Activated naive CD8-positive, alpha-beta T cell treated with anti-CD3 and anti-CD28 coated beads, Interleukin-2, amount 10 ng/mL, durations not matched to agents 7 days and 5 days (primary cell): ENCODE results near the gene COLEC12. TPM values are rescaled to one million over a fixed set of nuclear protein-coding genes. Genes with fewer than 3 reads are reported as not detected.

Source experiments
- ATAC-seq: fragments of 150-1000 bp; cut with Tn5 transposase; one replicate; pipeline ENCODE4 v1.10.0; 2021; ENCODE audit warnings: low read depth, moderate library complexity
- POLR2A ChIA-PET: fragments of 350-600 bp; sonication (Branson Sonifier 250); formaldehyde crosslinking; loops from one replicate; lab custom pipeline; 2021; ENCODE audit warnings: antibody characterized with exemption; lab: Charles Lee
- DNase-seq: peaks from one replicate; pipeline ENCODE4 v3.0.0; 2021
- H3K27ac Mint-ChIP-seq: one replicate; pipeline ENCODE4 v1.8.0; 2022; ENCODE audit warnings: mild to moderate bottlenecking, mixed read lengths
- H3K27me3 Mint-ChIP-seq: one replicate; pipeline ENCODE4 v1.8.0; 2022; ENCODE audit warnings: mild to moderate bottlenecking, moderate library complexity, mixed read lengths
- H3K36me3 Mint-ChIP-seq: one replicate; pipeline ENCODE4 v1.8.0; 2021; ENCODE audit warnings: mild to moderate bottlenecking, mixed read lengths
- H3K4me1 Mint-ChIP-seq: one replicate; pipeline ENCODE4 v1.8.0; 2021; ENCODE audit warnings: mixed read lengths
- H3K4me3 Mint-ChIP-seq: one replicate; pipeline ENCODE4 v1.8.0; 2022; ENCODE audit warnings: mild to moderate bottlenecking, moderate library complexity, mixed read lengths
- H3K9me3 Mint-ChIP-seq: one replicate; pipeline ENCODE4 v1.8.0; 2021; ENCODE audit warnings: mixed read lengths
- total RNA-seq, 2 experiments: library from RNA; stranded (reverse); gene quantifications; one replicate each; pipeline ENCODE4 v1.2.3, GENCODE V29; 2021

The COLEC12 gene
- total RNA-seq, 2 experiments from 2014 or later, result 0.06 to 0.11 TPM

DNA sequence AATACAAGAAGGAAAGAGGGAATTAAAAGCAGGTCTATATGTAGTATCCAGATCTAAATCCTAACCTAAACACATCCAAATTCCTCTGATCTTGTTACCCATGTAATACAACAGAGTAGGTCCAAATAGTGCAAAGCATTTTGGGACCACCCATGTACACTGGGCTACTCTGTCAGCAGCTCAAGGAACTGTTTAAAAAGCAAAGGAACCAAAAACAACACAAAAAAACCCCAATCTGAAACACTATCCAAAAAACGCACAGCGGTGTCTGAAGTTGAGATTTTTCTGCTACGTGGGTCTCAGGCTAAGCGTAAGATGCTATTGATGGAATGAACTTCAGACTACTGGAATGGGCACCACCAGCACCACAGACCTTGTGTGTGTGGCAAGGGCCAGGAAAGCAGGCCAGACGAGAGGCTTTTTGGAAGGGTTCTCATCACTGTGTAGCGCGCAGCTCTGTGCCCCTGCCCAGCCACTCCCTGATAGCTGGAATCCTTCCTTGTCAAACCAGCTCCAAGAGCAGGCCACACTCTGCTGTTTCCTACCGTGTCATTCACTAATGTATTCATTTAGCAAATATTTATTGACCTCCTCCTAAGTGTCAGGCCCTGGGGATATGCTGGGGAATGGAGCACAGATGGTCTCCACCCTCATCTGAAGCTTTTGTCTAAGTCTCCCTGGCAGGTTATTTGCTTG, 101.4 kb downstream of the COLEC12 start:
- H3K36me3 Mint-ChIP-seq, result no peaks in the 10 kb centered on the region
- no peak for ATAC-seq
- no peaks in the 10 kb centered on the region for H3K4me1 Mint-ChIP-seq
- no peak for DNase-seq
- no peak overlapping the region for H3K4me3 Mint-ChIP-seq
- POLR2A ChIA-PET, result no interaction called here
- H3K9me3 Mint-ChIP-seq, result no peaks in the 10 kb centered on the region
- H3K27me3 Mint-ChIP-seq, result peaks cover 7% of the 10 kb centered on the region
- H3K27ac Mint-ChIP-seq, result no peak overlapping the region

DNA sequence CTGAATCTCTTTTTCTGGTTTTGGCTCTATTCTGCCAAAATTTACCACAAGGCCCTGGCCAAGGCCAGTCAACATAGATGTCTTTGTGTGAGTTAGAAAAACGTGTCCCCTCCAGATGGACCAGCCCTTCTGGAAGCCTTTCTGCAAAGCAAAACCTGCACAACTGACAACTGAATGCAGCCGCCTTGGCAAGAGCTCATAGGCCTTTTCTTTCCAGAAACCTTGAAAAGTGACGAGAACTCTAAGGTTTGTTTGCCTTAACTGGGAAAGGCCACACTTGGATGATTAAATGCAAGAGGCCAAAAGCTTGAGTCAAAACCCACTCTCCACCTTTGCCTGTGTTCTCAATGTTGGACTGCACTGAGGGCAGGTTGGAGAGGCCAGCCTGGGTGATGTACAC, 103.9 kb downstream of the COLEC12 start:
- Mint-ChIP-seq H3K9me3 (no peaks in the 10 kb centered on the region), H3K36me3 (no peaks in the 10 kb centered on the region), H3K4me3 (no peak overlapping the region), H3K27me3 (peaks cover 17% of the 10 kb centered on the region), H3K4me1 (no peaks in the 10 kb centered on the region), H3K27ac (no peak overlapping the region)
- POLR2A ChIA-PET, result no interaction called here
- ATAC-seq, result no peak
- no peak for DNase-seq

DNA sequence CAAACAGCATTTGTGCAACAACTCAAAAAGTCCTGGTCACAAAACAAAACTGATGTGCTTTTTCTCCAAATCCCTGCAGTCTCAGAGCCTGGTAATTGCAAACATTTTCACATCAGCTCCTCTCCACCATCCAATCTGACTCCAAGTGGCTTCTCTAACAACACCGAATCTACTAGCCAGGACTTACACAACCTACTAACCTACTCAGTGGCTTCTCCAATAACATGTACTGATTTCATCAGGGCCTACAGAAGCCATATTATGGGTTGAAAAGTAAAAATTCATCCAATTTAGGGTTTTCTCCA, 104.3 kb downstream of the COLEC12 start:
- H3K27me3 Mint-ChIP-seq, result peaks cover 19% of the 10 kb centered on the region
- ATAC-seq, result no peak
- POLR2A ChIA-PET, result no interaction called here

DNA sequence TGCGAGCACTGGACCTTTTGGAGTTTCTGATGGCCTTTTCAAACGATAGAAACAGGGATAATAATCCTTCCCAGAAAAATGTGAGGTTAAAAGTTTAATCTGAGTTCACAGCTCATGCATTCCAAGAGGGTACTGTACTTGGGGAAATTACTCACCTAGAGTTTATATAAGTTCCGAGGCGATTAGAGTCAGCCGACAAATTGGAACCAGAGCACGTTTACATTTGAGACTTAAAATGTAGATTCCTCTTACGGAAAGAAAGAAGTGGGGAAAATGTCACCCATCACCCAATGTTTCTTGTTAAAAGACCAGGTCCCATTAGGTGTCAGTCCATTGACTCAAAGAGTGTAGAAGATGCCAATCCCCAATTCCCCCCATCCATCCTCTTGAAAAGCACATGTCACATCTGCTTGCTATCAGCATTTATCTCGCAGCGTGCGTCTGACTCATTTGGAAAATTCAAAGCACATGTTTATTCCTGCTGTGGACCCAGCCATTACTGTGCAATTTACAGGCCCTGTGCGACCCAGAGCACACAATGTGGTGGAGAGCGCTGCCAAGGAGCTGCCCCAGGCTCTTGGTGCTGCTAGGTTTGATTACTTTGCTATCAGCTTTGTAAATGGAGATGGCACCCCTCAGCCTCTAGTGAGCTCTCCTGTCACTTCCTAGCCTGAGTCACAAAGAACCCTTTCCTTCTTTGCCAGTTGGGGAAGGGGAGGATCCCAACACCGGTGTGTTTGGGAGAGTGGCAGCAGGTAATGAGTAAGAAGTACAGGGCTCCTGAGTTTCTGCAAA, 104.8 kb downstream of the COLEC12 start:
- H3K9me3 Mint-ChIP-seq, result no peaks in the 10 kb centered on the region
- POLR2A ChIA-PET, result no interaction called here
- no peaks in the 10 kb centered on the region for H3K36me3 Mint-ChIP-seq
- no peak for ATAC-seq
- H3K4me3 Mint-ChIP-seq, result no peak overlapping the region
- peaks cover 23% of the 10 kb centered on the region for H3K27me3 Mint-ChIP-seq
- no peak overlapping the region for H3K27ac Mint-ChIP-seq
- DNase-seq, result no peak
- H3K4me1 Mint-ChIP-seq, result no peaks in the 10 kb centered on the region

More for the DNA sequence above, 104.3 kb downstream of the COLEC12 start:
- no peaks in the 10 kb centered on the region for H3K4me1 Mint-ChIP-seq
- no peak for DNase-seq
- H3K9me3 Mint-ChIP-seq, result no peaks in the 10 kb centered on the region
- no peak overlapping the region for H3K27ac Mint-ChIP-seq
- no peaks in the 10 kb centered on the region for H3K36me3 Mint-ChIP-seq
- no peak overlapping the region for H3K4me3 Mint-ChIP-seq

DNA sequence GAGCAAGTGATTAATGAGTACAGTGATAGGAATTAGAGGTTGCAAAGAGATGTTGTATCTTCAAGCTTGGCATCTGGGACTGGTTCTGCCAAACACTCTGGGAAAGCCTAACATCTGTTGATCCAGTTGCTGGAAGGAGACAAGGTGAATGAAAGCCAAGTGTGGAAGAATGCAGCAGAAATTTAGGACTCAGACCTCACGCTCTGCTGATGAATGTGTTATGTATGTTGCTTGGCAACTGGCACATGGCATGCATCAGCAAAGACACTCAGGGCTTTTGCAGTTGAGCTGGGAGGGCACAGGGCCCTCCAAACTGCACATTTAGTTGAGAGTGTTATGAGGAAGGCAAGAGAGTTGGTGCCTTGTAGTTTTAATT, 105.5 kb downstream of the COLEC12 start:
- ATAC-seq (no peak), DNase-seq (no peak)
- no peaks in the 10 kb centered on the region for H3K4me1 Mint-ChIP-seq
- peaks cover 28% of the 10 kb centered on the region for H3K27me3 Mint-ChIP-seq
- no peaks in the 10 kb centered on the region for H3K36me3 Mint-ChIP-seq
- H3K27ac Mint-ChIP-seq, result no peak overlapping the region
- POLR2A ChIA-PET, result no interaction called here
- no peak overlapping the region for H3K4me3 Mint-ChIP-seq
- no peaks in the 10 kb centered on the region for H3K9me3 Mint-ChIP-seq

DNA sequence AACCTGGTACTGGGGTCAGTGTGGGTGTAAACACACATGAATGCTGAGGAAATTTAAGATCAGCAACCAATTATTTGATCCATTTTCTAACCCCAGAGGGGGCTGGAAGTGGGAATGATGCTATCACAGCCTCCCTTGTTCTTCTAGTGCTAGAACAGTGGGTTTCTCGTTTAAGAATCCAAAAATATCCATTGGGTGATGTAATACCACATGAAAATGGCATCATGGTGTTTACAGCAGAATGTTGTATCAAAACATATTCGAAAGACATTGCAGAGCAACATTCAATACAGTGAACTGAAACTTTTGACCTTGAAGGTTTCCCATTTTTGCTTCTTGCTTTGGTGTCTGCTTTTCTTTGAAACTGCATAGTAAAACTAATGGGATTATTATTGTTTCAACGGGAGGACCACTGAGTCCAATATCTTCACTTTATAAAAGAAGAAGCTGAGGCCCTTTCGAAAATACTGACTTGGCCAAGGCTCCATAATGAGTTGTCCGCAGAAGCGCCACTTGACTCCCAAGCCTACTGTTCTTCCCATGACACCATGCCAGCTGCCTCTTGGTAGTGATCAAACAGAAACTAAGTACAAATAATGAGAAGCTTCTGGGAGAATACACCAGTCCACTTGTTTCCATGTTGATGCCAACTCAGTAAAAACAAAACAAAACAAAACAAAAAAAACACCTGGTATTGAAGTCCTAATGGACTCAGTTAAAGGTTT, 106.1 kb downstream of the COLEC12 start:
- Mint-ChIP-seq H3K4me3 (no peak overlapping the region), H3K4me1 (peaks cover 3% of the 10 kb centered on the region), H3K36me3 (no peaks in the 10 kb centered on the region), H3K9me3 (no peaks in the 10 kb centered on the region), H3K27ac (no peak overlapping the region), H3K27me3 (peaks cover 30% of the 10 kb centered on the region)
- DNase-seq (no peak), ATAC-seq (no peak)
- POLR2A ChIA-PET, result no interaction called here

DNA sequence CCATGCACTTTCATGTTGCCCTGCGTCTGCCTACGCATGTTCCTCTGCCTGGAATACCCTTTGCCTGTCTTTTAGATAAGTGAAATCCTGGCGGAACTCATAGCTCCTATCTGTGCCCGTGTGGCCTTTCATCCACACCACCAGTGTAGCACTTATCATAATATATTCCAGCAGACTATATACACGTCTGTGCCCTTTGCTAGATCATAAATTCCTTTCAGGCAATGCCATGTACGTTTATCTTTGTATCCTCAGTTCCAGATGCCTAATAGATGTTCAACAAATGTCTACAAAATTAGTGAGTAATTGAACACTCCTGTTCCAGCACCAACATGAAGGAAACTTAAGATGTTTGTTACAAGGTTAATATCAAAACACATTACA, 106.9 kb downstream of the COLEC12 start:
- Mint-ChIP-seq H3K27me3 (peaks cover 30% of the 10 kb centered on the region), H3K4me3 (no peak overlapping the region), H3K27ac (no peak overlapping the region), H3K9me3 (no peaks in the 10 kb centered on the region), H3K36me3 (no peaks in the 10 kb centered on the region), H3K4me1 (peaks cover 3% of the 10 kb centered on the region)
- POLR2A ChIA-PET, result no interaction called here
- DNase-seq (no peak), ATAC-seq (no peak)

DNA sequence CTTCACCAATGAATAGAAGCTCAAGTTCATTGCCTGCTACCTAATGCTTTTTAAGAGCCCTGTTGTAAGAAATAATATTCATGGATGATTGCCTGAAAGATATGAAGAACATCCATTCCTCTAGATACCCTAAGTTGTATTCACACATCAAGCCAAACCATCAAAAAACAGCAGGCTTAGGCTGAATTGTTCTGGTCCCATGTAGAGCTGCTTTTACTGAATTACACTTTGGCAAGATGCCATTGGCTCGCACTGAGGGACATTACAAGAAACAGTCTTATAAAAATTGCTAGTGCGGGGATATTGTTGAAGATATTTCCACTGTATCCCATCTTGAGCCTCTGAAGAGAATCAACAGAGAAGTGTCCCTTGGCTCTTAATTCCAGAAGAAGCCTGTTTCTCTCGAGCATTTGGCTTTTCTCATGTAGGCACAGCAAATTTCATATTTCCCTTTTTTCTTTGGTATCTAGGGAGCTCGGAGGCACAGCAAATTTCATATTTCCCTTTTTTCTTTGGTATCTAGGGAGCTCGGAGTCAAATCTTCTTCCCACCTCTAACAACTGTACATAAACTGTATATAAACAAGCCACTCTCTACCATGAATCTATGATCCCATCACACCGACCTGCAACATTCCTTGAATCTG, 107.5 kb downstream of the COLEC12 start:
- no peak overlapping the region for H3K4me3 Mint-ChIP-seq
- DNase-seq (no peak), ATAC-seq (no peak)
- H3K27me3 Mint-ChIP-seq, result peaks cover 26% of the 10 kb centered on the region
- H3K36me3 Mint-ChIP-seq, result no peaks in the 10 kb centered on the region
- H3K9me3 Mint-ChIP-seq, result no peaks in the 10 kb centered on the region
- H3K4me1 Mint-ChIP-seq, result peaks cover 3% of the 10 kb centered on the region
- POLR2A ChIA-PET, result no interaction called here
- H3K27ac Mint-ChIP-seq, result no peak overlapping the region

DNA sequence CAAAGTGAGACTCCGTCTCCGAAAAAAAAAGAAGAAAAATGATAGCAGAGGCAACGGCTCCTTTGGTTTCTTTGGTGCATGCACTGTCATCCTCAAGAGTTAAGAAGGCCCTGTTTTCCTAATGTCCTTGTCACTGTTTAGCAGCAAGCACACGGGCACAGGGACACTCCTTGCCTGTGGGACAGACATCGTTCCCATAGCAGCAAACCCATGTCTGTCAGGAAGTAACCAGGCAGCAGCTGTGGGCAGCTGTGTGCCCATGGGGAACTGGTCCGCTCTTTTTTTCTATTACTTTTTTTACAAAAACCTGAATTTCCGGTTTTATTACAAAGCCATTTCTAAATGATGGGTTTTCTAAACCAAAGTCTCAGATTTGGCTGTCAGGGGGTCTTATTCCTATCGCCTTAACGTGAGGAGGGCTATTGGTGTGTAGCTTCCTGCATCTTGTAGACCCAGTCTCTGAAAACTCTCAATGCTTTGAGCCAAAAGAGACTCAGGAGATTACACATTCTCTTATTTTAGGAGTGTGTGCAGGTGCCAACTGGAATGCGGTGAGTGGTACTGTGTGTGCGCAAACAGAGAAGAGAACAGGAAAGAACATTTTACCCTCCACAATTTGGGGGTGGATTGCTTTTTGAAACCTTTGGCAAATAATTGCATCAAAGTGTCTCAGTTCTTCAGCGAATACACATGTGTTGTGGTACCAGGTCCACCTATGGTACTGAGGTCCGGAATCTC, 109.6 kb downstream of the COLEC12 start:
- ATAC-seq (no peak), DNase-seq (no peak)
- H3K27ac Mint-ChIP-seq, result no peak overlapping the region
- no peak overlapping the region for H3K4me3 Mint-ChIP-seq
- H3K27me3 Mint-ChIP-seq, result peaks cover 32% of the 10 kb centered on the region
- no peaks in the 10 kb centered on the region for H3K9me3 Mint-ChIP-seq
- peaks cover 3% of the 10 kb centered on the region for H3K4me1 Mint-ChIP-seq
- POLR2A ChIA-PET, result no interaction called here
- H3K36me3 Mint-ChIP-seq, result no peaks in the 10 kb centered on the region

DNA sequence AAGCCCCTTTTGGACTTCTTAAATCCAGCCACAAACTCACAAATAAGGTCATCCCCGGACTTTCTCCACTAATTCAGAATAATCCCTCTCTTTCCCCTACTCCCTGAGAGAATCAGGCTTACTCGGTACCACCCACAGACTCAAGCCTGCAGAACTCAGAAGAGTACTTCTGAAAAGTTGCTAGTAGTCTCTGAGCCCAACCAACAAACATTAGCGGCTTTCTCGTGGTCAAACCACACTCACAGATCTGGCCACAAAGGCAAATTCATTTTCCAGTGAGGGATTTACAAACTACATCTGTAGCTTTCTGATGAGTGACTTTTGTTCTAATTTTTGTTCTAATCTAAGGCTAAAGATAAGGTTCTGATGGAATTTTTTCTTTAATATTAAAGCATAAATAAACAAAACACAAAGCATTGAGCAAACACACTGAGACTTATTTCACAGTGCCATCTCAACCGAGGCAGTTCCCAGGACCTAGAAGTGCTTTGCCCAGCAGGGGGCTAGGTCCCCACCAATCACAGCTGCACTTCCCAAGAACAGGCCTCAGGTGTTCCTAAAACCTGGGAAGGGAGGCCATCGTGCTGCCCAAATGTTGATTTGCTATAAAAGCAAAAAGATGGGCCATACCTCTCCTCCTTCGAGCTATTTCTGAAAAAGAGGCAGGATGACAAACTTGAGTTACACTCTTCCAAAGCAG, 110.7 kb downstream of the COLEC12 start:
- Mint-ChIP-seq H3K4me3 (no peak overlapping the region), H3K27ac (no peak overlapping the region), H3K4me1 (peaks cover 3% of the 10 kb centered on the region), H3K36me3 (no peaks in the 10 kb centered on the region), H3K9me3 (no peaks in the 10 kb centered on the region), H3K27me3 (peaks cover 32% of the 10 kb centered on the region)
- POLR2A ChIA-PET, result no interaction called here
- DNase-seq, result no peak
- no peak for ATAC-seq

DNA sequence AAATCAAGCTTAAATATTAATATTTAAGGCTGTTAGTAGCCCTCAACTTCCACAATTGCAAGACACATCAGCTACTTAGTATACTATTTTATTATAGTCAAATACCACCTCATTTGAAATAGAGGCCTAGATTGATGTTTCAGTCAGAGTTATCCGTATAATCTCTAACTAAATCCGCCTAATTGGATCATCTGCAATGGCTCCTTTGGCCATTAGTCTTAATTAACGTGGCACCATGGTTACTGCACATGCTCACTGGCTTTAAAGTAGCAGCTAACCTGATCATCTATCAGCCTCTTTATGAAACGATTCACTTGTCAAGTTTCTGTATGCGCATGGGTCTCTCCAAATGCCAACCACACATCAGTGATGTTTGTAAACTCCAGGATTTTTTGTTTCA, 112.3 kb downstream of the COLEC12 start:
- POLR2A ChIA-PET, result no interaction called here
- Mint-ChIP-seq H3K4me3 (no peak overlapping the region), H3K27ac (no peak overlapping the region), H3K4me1 (peaks cover 3% of the 10 kb centered on the region), H3K9me3 (peaks cover 2% of the 10 kb centered on the region), H3K27me3 (peaks cover 34% of the 10 kb centered on the region), H3K36me3 (no peaks in the 10 kb centered on the region)
- ATAC-seq (no peak), DNase-seq (no peak)

DNA sequence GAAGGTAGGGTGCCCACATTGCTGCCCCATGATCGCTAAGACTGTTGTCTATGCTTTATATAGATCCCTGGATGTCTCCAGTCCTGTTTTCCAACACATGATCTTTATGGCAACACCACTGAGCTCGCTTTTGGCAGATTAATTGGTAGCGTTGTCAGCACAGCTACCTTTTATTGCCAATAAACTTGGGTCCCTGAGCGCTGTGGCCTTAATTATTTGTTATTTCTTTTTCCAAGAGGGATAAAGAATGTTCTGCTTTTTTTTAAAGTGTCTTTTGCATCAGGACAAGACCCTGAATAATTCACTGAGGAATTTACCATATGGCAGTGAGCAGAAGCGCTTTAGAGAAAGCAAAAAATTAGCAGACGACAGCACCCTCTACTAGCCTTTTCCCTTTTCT, 113.5 kb downstream of the COLEC12 start:
- Mint-ChIP-seq H3K4me1 (peaks cover 3% of the 10 kb centered on the region), H3K36me3 (no peaks in the 10 kb centered on the region), H3K9me3 (peaks cover 3% of the 10 kb centered on the region), H3K27me3 (peaks cover 29% of the 10 kb centered on the region), H3K27ac (no peak overlapping the region), H3K4me3 (no peak overlapping the region)
- POLR2A ChIA-PET, result no interaction called here
- ATAC-seq, result no peak
- DNase-seq, result no peak
